Hematopoietic multipotent progenitor cell treated with erythropoietin and hydrocortisone succinate and interleukin-3 and kit ligand, for 17 days (in vitro differentiated cells): ENCODE results near the gene CCR7.

Experiments used
- DNase-seq: peaks from one replicate; pipeline ENCODE4 v3.0.0-alpha.2; 2015; ENCODE audit warnings: low spot score

Gene CCR7

GRCh38 chr17:40561294-40561870, 3.9 kb downstream of the CCR7 start:
- no peak for DNase-seq

GRCh38 chr17:40560592-40561293, 4.5 kb downstream of the CCR7 start:
- DNase-seq: no peak

- DNase-seq: peak; percentile 66
Measured at GRCh38 chr17:40559954-40560591, 5.2 kb downstream of the CCR7 start.

GRCh38 chr17:40559564-40559916, 5.7 kb downstream of the CCR7 start:
- no peak for DNase-seq

GRCh38 chr17:40558890-40559563, 6.2 kb downstream of the CCR7 start:
- no peak for DNase-seq

- DNase-seq: no peak
Measured at GRCh38 chr17:40558300-40558889, 6.9 kb downstream of the CCR7 start.

- DNase-seq: no peak
Measured at GRCh38 chr17:40557531-40558299, 7.6 kb downstream of the CCR7 start.

- DNase-seq: no peak
Measured at GRCh38 chr17:40556884-40557414, 8.3 kb downstream of the CCR7 start.

GRCh38 chr17:40556198-40556661, 9.0 kb downstream of the CCR7 start:
- no peak for DNase-seq

GRCh38 chr17:40555296-40556190, 9.7 kb downstream of the CCR7 start:
- no peak for DNase-seq

- DNase-seq: no peak
Measured at GRCh38 chr17:40554646-40555295, 10.5 kb downstream of the CCR7 start.

- no peak for DNase-seq
Measured at GRCh38 chr17:40553694-40554534, 11.4 kb downstream of the CCR7 start.

GRCh38 chr17:40552806-40553693, 12.2 kb downstream of the CCR7 start:
- no peak for DNase-seq

- DNase-seq: no peak
Measured at GRCh38 chr17:40551879-40552768, 13.1 kb downstream of the CCR7 start.

GRCh38 chr17:40551091-40551878, 14.0 kb downstream of the CCR7 start:
- no peak for DNase-seq

- DNase-seq: no peak
Measured at GRCh38 chr17:40550608-40551007, 14.7 kb downstream of the CCR7 start.
